OCI-LY3 (cell line): ENCODE measurements around the gene ARR3.

Experiments
- H2AFZ ChIP-seq: fragments of 200-600, 300-600 bp; shearing (Covaris generic); 2 replicates; pipeline ENCODE4 v1.6.0; 2014; ENCODE audit warnings: antibody characterized with exemption, low read depth, low read length
- H3K27ac ChIP-seq: fragments of 200-600, 300-600 bp; sonication (generic); 2 replicates; pipeline ENCODE4 v1.5.1; 2014; ENCODE audit warnings: mild to moderate bottlenecking, low read length, moderate library complexity, mixed read lengths
- H3K27me3 ChIP-seq: fragments of 200-600, 300-600 bp; sonication (generic); 2 replicates; pipeline ENCODE4 v1.6.1; 2014; ENCODE audit warnings: low read depth, low read length, mixed read lengths
- H3K36me3 ChIP-seq: fragments of 200-600, 300-600 bp; sonication (generic); replicated peaks from 2 replicates; pipeline ENCODE3; 2014; ENCODE audit warnings: low read depth, low read length, mixed read lengths
- H3K4me1 ChIP-seq: fragments of 300-600, 200-600 bp; sonication (generic); 2 replicates; pipeline ENCODE4 v1.6.1; 2014; ENCODE audit warnings: low read length, mixed read lengths
- H3K4me2 ChIP-seq: fragments of 200-600, 300-600 bp; sonication (generic); 2 replicates; pipeline ENCODE4 v1.6.1; 2014; ENCODE audit warnings: low read length, mixed read lengths
- H3K4me3 ChIP-seq: fragments of 300-600, 200-600 bp; sonication (generic); 2 replicates; pipeline ENCODE4 v1.5.1; 2014; ENCODE audit warnings: antibody characterized with exemption, mild to moderate bottlenecking, low read length, moderate library complexity
- H3K79me2 ChIP-seq: fragments of 300-600, 200-600 bp; shearing (Covaris generic); 2 replicates; pipeline ENCODE4 v1.6.1; 2014; ENCODE audit warnings: mild to moderate bottlenecking, low read length, mixed read lengths
- H3K9ac ChIP-seq: fragments of 300-600, 200-600 bp; shearing (Covaris generic); 2 replicates; pipeline ENCODE4 v1.6.0; 2014; ENCODE audit warnings: mild to moderate bottlenecking, low read length, moderate library complexity
- H3K9me3 ChIP-seq: fragments of 200-600, 300-600 bp; shearing (Covaris generic); 2 replicates; pipeline ENCODE4 v1.6.1; 2014; ENCODE audit warnings: low read length, mixed read lengths; ENCODE audit not compliant: insufficient read depth
- H4K20me1 ChIP-seq: fragments of 200-600, 300-600 bp; sonication (generic); 2 replicates; pipeline ENCODE4 v1.6.1; 2016; ENCODE audit warnings: low read length, mixed read lengths; ENCODE audit not compliant: insufficient read depth
- CTCF ChIP-seq: fragments of 200-600, 300-600 bp; sonication (generic); IDR thresholded peaks from 2 replicates; pipeline ENCODE4 v1.5.1; 2014; ENCODE audit warnings: antibody characterized with exemption, low read length, low read depth
- EZH2phosphoT487 ChIP-seq: fragments of 200-600 bp; shearing (Covaris generic); IDR thresholded peaks from 2 replicates; pipeline ENCODE4 v1.6.1; 2018; ENCODE audit warnings: antibody characterized with exemption, mixed run types, low read depth

Gene ARR3

GRCh38 chrX:70268034-70268433, at the start of gene ARR3:
Gene ARR3, plus strand, starts transcription at chrX:70268334. Its CDS starts 1,052 bp downstream, at chrX:70269386.
- Histone ChIP-seq H3K4me3 (no peak within 1 kb of the TSS), H4K20me1 (no peaks in the 10 kb centered on the region), H3K27me3 (no peaks in the 10 kb centered on the region), H2AFZ (no peak within 1 kb of the TSS), H3K4me2 (no peak within 1 kb of the TSS), H3K36me3 (no peaks in the 10 kb centered on the region), H3K4me1 (no peaks in the 10 kb centered on the region), H3K27ac (no peak within 1 kb of the TSS), H3K79me2 (no peaks in the 10 kb centered on the region), H3K9ac (no peak within 1 kb of the TSS), H3K9me3 (no peaks in the 10 kb centered on the region)
- no peak for TF ChIP-seq CTCF
- no peak for TF ChIP-seq EZH2phosphoT487

GRCh38 chrX:70219938-70220764, 48.0 kb upstream of the ARR3 start:
- no peaks in the 10 kb centered on the region for H3K36me3 ChIP-seq
- H3K27ac ChIP-seq: no peak overlapping the region
- no peaks in the 10 kb centered on the region for H3K9me3 ChIP-seq
- H3K9ac ChIP-seq: no peak overlapping the region
- H3K4me1 ChIP-seq: no peaks in the 10 kb centered on the region
- H3K4me2 ChIP-seq: no peak overlapping the region
- TF ChIP-seq CTCF (no peak), EZH2phosphoT487 (no peak)
- no peaks in the 10 kb centered on the region for H3K79me2 ChIP-seq
- H4K20me1 ChIP-seq: no peaks in the 10 kb centered on the region
- no peaks in the 10 kb centered on the region for H3K27me3 ChIP-seq
- no peak overlapping the region for H2AFZ ChIP-seq
- H3K4me3 ChIP-seq: no peak overlapping the region

GRCh38 chrX:70226048-70226447, 42.1 kb upstream of the ARR3 start:
- Histone ChIP-seq H3K27me3 (no peaks in the 10 kb centered on the region), H3K4me3 (no peak overlapping the region), H3K4me2 (no peak overlapping the region), H3K36me3 (no peaks in the 10 kb centered on the region), H3K79me2 (no peaks in the 10 kb centered on the region), H3K9ac (no peak overlapping the region), H4K20me1 (no peaks in the 10 kb centered on the region), H3K27ac (no peak overlapping the region), H3K9me3 (no peaks in the 10 kb centered on the region), H2AFZ (no peak overlapping the region), H3K4me1 (no peaks in the 10 kb centered on the region)
- no peak for TF ChIP-seq CTCF

- Histone ChIP-seq H3K79me2 (no peaks in the 10 kb centered on the region), H3K4me2 (no peak overlapping the region), H3K4me1 (no peaks in the 10 kb centered on the region), H3K4me3 (no peak overlapping the region), H3K27me3 (no peaks in the 10 kb centered on the region), H3K9ac (no peak overlapping the region), H3K36me3 (no peaks in the 10 kb centered on the region), H4K20me1 (no peaks in the 10 kb centered on the region), H3K9me3 (no peaks in the 10 kb centered on the region), H2AFZ (no peak overlapping the region), H3K27ac (no peak overlapping the region)
- TF ChIP-seq CTCF (no peak), EZH2phosphoT487 (no peak)
Measured at GRCh38 chrX:70226687-70227086, 41.4 kb upstream of the ARR3 start.
